Measurements from ENCODE around the gene FBXO17. TPM values are rescaled to one million over a fixed set of nuclear protein-coding genes. Genes with fewer than 3 reads are reported as not detected.

FBXO17 gene
- total and polyA plus RNA-seq, 2 donors (not counting 1 experiment from before 2014, with no cell fraction given), result not detected

DNA sequence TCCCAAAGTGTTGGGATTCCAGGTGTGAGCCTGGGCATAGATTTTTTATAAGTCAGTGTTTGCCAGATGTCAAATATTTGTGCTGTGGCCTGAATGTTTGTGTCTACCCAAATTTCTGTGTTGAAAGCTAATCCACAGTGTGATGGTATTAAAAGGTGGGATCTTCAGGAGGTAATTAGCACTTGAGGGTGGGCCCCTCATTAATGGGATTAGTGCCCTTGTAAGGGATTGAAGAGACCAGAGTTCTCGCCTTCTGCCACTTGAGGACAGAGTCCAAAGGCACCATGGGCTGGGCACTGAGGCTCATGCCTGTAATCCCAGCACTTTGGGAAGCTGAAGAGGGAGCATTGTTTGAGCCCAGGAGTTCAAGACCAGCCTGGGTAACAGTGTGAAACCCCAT, 9.7 kb upstream of the FBXO17 start:
- Mint-ChIP-seq H3K4me3 (no peak overlapping the region), H3K9me3 (ENCODE audit: insufficient read depth) (peaks cover 5% of the 10 kb centered on the region), H3K4me1 (no peaks in the 10 kb centered on the region), H3K27me3 (peaks cover 8% of the 10 kb centered on the region), H3K27ac (no peak overlapping the region)
- no peak overlapping the region for H2AFZ ChIP-seq (ENCODE audit: insufficient read depth, low read depth, low read length, poor library complexity, severe bottlenecking)
- no peak overlapping the region for H3K9ac ChIP-seq (ENCODE audit: low read length)
- POLR2A ChIA-PET, result no interaction called here
- no peaks in the 10 kb centered on the region for H3K4me1 ChIP-seq (ENCODE audit: control insufficient read depth in 2 of 2, insufficient read depth in 2 of 2, low read length in 2 of 2)
- ATAC-seq (ENCODE audit: low read depth) (no peak), DNase-seq (no peak)
- H4K20me1 ChIP-seq (ENCODE audit: control insufficient read depth, insufficient read depth, low read length, poor library complexity, severe bottlenecking), result no peaks in the 10 kb centered on the region
- CTCF ChIA-PET, result interaction anchor here (1.1 kb wide), 1 partner anchor 16 kb away, joined by 3 read pairs; no protein-coding TSS in a partner anchor
- no peaks in the 10 kb centered on the region for H3K79me2 ChIP-seq (ENCODE audit: control insufficient read depth, insufficient read depth, low read length)
- H3K4me2 ChIP-seq (replicated peaks; ENCODE audit: low read depth, low read length, poor library complexity, severe bottlenecking), result no peak overlapping the region
- no peaks in the 10 kb centered on the region for H3K36me3 ChIP-seq (replicated peaks in 1 of 2; ENCODE audit: control extremely low read depth in 1 of 2, control insufficient read depth in 1 of 2, extremely low read depth in 1 of 2, insufficient read depth in 2 of 2, low read length in 1 of 2)
- 88% methylated on average over 1 of the region's 1 CpG for WGBS (ENCODE audit: insufficient coverage)
- H3K27me3 ChIP-seq (replicated peaks in 1 of 4; ENCODE audit: control extremely low read depth in 1 of 4, control insufficient read depth in 3 of 4, insufficient read depth in 4 of 4, low read length in 3 of 4), result peaks cover 0 to 7% (median 0%) of the 10 kb centered on the region in 4 experiments
- intact Hi-C loops (cut with micrococcal nuclease), result no loop called here
- no peak for TF ChIP-seq CTCF (IDR thresholded peaks at IDR 0.05)
- H3K9me3 ChIP-seq (ENCODE audit: control extremely low read depth in 1 of 3, control insufficient read depth in 2 of 3, insufficient read depth in 1 of 3, low read length in 2 of 3), result peaks cover 0 to 26% (median 8%) of the 10 kb centered on the region in 3 donors
- H3K27ac ChIP-seq (ENCODE audit: low read length in 2 of 2), result no peak overlapping the region
- H3K4me3 ChIP-seq (ENCODE audit: control extremely low read depth in 1 of 5, extremely low read depth in 1 of 5, insufficient read depth in 1 of 5, low read depth in 2 of 5, low read length in 4 of 5), result no peak overlapping the region

- TF ChIP-seq CTCF (IDR thresholded peaks at IDR 0.05) (no peak), EZH2 (IDR thresholded peaks at IDR 0.05; ENCODE audit: borderline replicate concordance, insufficient read depth, low read depth, low read length, poor library complexity, severe bottlenecking) (no peak)
- H3K9me3 ChIP-seq (ENCODE audit: control extremely low read depth in 1 of 3, control insufficient read depth in 2 of 3, insufficient read depth in 1 of 3, low read length in 2 of 3), result peaks cover 0 to 34% (median 8%) of the 10 kb centered on the region in 3 donors
- intact Hi-C loops (cut with micrococcal nuclease), result no loop called here
- Mint-ChIP-seq H3K27ac (no peak overlapping the region), H3K4me3 (no peak overlapping the region), H3K27me3 (peaks cover 30% of the 10 kb centered on the region), H3K4me1 (peaks cover 8% of the 10 kb centered on the region), H3K9me3 (ENCODE audit: insufficient read depth) (peaks cover 5% of the 10 kb centered on the region)
- no peaks in the 10 kb centered on the region for H3K36me3 ChIP-seq (replicated peaks in 1 of 2; ENCODE audit: control extremely low read depth in 1 of 2, control insufficient read depth in 1 of 2, extremely low read depth in 1 of 2, insufficient read depth in 2 of 2, low read length in 1 of 2)
- DNase-seq (no peak), ATAC-seq (ENCODE audit: low read depth) (no peak)
- no peak overlapping the region for H3K4me3 ChIP-seq (ENCODE audit: control extremely low read depth in 1 of 5, extremely low read depth in 1 of 5, insufficient read depth in 1 of 5, low read depth in 2 of 5, low read length in 4 of 5)
- H3K79me2 ChIP-seq (ENCODE audit: control insufficient read depth, insufficient read depth, low read length), result no peaks in the 10 kb centered on the region
- peaks cover 0 to 9% (median 6%) of the 10 kb centered on the region in 4 experiments for H3K27me3 ChIP-seq (replicated peaks in 1 of 4; ENCODE audit: control extremely low read depth in 1 of 4, control insufficient read depth in 3 of 4, insufficient read depth in 4 of 4, low read length in 3 of 4)
- ChIA-PET POLR2A (no interaction called here), CTCF (interaction anchor here (0.6 kb wide), 1 partner anchor 138 kb away, joined by 4 read pairs; no protein-coding TSS in a partner anchor)
- 97% methylated on average over 10 of the region's 10 CpGs for WGBS (ENCODE audit: insufficient coverage)
- H3K27ac ChIP-seq (ENCODE audit: low read length in 2 of 2), result no peak overlapping the region
- H4K20me1 ChIP-seq (ENCODE audit: control insufficient read depth, insufficient read depth, low read length, poor library complexity, severe bottlenecking), result no peaks in the 10 kb centered on the region
- H3K4me1 ChIP-seq (ENCODE audit: control insufficient read depth in 2 of 2, insufficient read depth in 2 of 2, low read length in 2 of 2), result no peaks in the 10 kb centered on the region
- no peak overlapping the region for H3K4me2 ChIP-seq (replicated peaks; ENCODE audit: low read depth, low read length, poor library complexity, severe bottlenecking)
- no peak overlapping the region for H2AFZ ChIP-seq (ENCODE audit: insufficient read depth, low read depth, low read length, poor library complexity, severe bottlenecking)
- H3K9ac ChIP-seq (ENCODE audit: low read length), result no peak overlapping the region
Measured at GRCh38 chr19:38980583-38981374, 5.2 kb upstream of the FBXO17 start.

Measured in B cell (primary cell).